ENCODE results near the gene ITGA5.

DNA sequence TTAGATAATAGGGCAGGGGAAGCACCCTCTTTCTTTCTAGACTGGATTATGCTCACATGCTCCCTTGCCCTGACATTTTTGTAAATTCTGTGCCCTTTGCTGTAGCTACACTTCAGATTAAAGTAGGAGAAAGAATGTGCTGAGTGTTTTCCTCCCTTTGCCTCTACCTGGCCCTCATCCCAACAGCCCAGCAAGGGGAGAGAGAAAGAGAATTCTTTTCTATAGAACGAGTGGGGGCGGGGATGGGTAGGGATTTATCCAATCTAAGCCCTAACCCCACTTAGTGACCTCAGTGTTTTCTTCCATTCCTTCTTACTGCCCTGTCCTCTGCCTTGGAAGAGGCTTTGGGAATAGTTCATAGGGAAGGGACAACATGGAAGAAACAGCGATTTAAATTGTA lies 68.3 kb downstream of the ITGA5 start:
- TF ChIP-seq, protein P1, sequence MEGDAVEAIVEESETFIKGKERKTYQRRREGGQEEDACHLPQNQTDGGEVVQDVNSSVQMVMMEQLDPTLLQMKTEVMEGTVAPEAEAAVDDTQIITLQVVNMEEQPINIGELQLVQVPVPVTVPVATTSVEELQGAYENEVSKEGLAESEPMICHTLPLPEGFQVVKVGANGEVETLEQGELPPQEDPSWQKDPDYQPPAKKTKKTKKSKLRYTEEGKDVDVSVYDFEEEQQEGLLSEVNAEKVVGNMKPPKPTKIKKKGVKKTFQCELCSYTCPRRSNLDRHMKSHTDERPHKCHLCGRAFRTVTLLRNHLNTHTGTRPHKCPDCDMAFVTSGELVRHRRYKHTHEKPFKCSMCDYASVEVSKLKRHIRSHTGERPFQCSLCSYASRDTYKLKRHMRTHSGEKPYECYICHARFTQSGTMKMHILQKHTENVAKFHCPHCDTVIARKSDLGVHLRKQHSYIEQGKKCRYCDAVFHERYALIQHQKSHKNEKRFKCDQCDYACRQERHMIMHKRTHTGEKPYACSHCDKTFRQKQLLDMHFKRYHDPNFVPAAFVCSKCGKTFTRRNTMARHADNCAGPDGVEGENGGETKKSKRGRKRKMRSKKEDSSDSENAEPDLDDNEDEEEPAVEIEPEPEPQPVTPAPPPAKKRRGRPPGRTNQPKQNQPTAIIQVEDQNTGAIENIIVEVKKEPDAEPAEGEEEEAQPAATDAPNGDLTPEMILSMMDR (IDR thresholded peaks at IDR 0.05), result no peak
- TF ChIP-seq POLR2A (IDR thresholded peaks at IDR 0.05), result no peak
